ENCODE results near the gene IGSF5.

- no peak for TF ChIP-seq U2AF1 (optimal IDR thresholded peaks at IDR 0.05; ENCODE audit: low read depth, low read length)
- TF ChIP-seq CREM (IDR thresholded peaks at IDR 0.05; ENCODE audit: low read depth): no peak
- TF ChIP-seq, protein P1, sequence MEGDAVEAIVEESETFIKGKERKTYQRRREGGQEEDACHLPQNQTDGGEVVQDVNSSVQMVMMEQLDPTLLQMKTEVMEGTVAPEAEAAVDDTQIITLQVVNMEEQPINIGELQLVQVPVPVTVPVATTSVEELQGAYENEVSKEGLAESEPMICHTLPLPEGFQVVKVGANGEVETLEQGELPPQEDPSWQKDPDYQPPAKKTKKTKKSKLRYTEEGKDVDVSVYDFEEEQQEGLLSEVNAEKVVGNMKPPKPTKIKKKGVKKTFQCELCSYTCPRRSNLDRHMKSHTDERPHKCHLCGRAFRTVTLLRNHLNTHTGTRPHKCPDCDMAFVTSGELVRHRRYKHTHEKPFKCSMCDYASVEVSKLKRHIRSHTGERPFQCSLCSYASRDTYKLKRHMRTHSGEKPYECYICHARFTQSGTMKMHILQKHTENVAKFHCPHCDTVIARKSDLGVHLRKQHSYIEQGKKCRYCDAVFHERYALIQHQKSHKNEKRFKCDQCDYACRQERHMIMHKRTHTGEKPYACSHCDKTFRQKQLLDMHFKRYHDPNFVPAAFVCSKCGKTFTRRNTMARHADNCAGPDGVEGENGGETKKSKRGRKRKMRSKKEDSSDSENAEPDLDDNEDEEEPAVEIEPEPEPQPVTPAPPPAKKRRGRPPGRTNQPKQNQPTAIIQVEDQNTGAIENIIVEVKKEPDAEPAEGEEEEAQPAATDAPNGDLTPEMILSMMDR (IDR thresholded peaks at IDR 0.05 in 2 of 3, conservative IDR thresholded peaks at IDR 0.05 in 1 of 3; ENCODE audit: insufficient read depth in 2 of 3, low read depth in 1 of 3, low read length in 3 of 3): no peak
These were observed 54.2 kb downstream of the IGSF5 start for GRCh38 chr21:39799178-39799577.
